HG02623 (cell line): ENCODE data around the gene SPTBN4.
A peak's percentile ranks its signal among the peaks of the same experiment; 100 is the strongest.
"Not testable (repeated sequence)": the region's sequence is repeated elsewhere in the genome, so short reads cannot be mapped to it uniquely, and the experiment has no call there.

Source experiments
- ATAC-seq: cut with Tn5 transposase; IDR thresholded peaks from one replicate; pipeline ENCODE4 v1.9.1; 2021; ENCODE audit warnings: moderate library complexity; ENCODE audit not compliant: unreplicated experiment

The SPTBN4 gene

DNA sequence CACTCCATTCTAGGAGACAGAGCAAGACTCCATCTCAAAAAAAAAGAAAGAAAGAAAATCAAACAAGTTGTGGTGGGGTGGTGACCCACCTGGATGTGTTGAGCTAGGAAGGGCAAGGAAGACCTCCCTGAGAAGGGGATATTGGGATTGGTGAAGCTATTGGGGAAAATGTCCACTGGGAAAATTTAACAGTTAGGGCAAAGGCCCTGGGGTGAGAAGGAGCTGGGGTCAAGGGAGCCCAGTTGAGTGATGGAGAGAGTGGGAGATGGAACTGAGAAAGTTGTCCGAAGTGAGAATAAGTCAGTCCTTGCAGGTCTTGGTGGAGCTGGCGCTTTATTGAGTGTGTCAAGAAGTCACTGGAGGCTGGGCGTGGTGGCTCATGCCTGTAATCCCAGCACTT, 28.5 kb upstream of the SPTBN4 start:
- no peak for ATAC-seq

DNA sequence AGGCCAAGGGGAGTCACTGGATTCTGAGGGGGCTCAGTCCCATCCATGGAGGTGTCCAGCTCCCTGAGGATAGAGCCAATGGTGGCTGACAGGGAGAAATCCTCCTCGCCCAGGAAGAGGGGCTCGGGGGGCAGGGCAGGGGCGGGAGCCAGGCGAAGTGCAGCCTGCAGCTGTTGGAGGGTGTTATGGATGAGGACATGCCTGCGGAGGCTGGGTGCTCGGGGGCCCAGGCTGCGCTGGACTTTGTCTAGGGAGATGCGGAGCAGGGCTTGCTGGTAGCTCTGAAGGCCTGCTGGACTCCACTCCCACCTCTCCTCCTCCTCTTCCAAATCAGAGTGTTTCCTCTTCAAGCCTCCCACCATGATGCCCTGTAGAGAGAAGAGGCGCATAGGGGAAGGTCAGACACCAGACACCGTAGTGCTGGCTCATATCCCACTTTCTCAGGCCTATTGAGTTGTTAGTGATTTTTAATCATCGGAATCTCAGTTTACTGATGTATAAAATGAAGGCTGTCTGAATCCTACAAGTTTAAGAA, 25.0 kb upstream of the SPTBN4 start:
- ATAC-seq = no peak

DNA sequence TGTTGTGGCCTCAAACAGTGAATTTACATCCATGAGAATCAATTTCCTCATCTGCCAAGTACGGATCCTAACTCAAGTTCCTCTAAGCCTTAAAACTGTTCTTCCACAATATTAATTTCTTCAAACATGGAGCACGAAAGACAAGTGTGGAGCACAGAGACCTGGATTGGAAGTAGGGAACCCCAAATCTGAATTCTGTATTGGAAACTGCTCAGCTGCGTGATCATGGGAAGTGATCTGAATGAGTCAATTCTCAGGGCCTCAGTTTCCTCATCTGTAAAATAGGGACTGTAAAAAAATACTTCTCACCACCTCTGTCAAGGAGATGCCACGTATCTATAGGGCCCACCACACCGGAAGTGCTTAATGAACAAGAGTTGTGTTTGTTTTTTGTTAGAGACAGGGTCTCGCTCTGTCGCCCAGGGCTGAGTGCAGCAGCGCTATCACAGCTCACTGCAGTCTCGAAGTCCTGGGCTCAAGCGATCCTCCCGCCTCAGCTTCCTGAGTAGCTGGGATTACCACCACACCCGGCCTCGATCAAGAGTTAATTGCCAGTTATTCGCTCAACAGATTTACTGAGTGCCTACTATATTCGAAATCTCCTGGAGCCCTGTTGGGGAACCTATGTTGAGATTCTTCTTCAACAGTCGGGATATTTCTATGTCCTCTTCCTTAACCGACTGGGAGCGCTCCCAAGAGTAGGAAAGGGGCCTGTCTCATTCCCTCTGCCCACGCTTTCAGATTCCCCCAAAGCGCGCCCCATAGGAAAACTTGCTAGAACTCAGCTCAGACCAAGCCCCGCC, 24.3 kb upstream of the SPTBN4 start:
- ATAC-seq = no peak

DNA sequence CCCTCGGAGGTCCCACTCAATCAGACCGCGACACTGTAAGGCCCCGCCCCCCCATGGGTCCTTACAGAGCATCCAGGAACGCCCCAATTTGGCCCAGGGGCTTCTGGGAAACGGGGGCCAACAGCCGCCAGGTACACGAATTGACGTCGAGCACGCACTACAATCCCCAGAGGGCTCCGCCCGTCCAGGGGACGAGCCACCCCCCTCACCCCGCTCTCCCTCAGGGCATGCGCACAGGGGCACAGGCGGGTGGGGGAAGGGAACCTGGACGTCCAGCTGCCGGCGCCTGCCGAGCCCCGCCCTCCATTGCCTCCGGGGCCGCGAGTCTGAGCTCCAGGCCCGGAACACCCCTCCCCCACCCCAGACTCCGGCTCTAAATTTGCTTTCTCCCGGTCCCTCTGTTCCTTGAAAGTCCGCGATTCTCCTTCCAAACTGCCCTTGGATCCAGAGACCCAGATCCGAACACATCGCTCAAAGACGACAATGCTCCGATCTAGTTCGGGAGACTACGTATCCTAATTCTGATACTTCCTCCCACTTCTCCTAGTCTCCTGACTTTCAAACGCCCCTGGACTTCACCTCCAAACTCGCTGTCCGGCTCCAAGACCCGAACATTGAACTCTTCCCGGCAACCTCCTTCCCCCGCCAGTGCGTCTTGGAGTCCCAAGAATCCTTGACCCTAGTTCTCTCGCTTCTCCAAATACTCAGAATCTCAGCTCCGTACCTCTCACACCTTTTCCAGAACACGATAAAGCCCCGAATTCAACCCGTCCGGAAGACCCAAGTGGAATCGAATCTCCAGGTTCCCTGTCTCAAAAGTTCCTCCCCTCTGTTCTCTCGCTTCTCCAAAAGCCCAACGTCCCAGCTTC, 23.4 kb upstream of the SPTBN4 start:
- ATAC-seq = peak; percentile 59

DNA sequence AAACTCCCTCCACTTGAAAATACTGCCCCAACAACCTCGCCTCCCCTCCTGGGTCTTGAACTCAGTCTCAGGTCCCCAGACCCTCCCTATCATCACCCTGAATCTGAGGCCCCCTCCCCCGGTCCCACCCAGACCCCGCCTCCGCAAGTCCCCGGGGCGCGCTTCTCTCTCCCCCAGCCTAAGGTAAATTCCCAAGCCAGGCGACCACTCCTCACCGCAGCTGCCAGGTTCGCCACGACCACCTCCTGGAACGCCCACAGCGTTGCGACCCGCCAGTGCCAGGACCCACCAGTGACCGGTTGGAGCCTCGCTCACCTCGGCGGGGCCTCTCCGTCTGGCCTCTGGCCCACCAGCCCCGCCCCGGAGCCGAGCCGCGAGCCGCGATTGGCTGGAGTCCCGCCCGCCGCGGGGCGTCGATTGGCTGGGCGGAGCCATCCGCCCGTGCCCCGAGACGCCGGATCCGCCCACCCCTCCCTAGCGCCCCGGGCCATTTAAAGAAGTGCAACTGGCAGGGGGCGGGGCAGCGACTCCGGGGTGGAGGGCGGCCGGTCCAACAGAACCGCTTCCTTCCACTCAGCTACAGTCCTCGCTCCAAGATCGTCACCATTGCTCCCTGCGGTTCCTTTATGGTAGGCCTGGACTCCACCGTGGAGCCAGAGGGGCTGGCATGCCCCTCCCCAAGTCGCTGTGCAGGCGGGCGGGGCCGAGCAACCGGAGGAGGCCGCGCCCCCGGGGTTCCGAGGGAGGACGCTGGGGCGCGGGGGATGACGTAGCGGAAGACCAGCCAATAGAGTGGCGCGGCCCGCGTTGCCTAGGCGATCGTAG, 22.6 kb upstream of the SPTBN4 start, which contains the start of gene SERTAD3:
Gene SERTAD3 (minus strand): TSS at position 336 of the 825 bp plus-strand sequence. CDS start 2,255 bp downstream, outside the sequence.
- ATAC-seq = peak; percentile 61

DNA sequence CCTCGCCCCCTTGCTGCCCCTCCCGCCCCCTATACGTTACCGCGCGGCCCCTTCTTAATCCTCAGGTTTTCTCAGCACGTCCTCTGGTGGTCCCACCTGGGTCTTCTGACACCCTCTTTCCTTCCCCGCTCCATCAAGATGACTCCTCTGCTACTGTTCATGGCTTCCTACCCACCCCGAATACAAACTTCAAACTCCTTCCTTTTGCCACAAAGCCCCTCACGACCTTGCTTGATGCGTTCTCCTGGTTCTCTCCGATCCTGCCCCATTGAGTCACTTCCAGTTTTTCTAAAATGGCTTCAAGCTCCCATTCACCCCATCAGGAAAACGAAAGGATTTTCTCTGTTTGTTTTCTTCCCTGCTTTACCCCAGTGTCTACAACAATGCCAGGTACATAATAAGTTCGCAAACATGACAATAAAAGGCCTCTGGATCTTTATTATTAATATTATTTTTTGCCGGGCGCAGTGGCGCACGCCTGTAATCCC, 21.9 kb upstream of the SPTBN4 start:
- no peak for ATAC-seq

DNA sequence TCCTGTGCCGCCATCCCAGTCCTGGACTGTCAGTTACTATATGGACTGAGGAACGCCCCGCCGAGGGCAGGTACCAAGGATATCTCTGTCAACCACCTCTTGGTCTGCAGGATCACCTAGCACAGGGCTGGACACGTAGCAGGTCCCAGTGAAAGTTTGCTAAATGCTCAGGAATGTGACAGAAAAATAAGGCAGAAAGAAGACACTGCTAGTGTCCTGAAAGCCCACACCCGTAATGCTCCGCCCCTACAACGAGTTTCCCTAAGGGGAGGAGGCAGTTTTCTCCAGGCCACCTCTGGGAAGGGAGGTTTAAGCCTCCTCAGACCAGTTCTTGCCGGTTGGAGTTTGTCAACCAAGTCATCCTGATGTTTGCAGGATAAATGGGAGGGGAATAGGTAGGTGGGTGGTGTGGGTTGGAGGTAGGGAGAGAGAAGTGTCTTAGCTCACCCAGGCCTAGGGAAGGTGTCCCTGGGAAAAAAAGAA, 21.0 kb upstream of the SPTBN4 start:
- no peak for ATAC-seq

DNA sequence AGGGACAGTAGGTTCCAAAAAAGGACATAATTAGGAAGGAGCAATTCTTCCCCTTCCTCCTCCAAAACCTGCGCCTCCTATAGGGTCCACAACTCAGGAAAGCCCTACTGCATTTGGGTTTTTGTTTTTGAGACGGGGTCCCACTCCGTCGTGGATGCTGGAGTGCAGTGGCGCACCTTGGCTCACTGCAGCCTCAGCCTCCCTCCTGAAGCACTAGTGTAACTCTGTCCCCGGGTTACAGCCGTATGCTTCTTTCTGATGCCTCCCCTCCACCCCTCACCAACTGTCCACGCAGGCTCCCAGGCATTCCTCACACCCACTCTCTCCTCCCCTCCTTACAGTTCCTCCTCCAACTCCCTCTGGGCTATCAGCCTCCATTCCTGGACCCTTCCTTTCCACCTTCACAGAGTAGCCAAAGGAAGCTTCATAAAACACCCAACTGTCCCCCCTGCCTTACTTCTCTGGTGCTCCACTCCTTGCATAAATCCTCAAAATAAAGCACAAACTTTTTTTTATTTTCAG, 20.5 kb upstream of the SPTBN4 start:
- no peak for ATAC-seq

DNA sequence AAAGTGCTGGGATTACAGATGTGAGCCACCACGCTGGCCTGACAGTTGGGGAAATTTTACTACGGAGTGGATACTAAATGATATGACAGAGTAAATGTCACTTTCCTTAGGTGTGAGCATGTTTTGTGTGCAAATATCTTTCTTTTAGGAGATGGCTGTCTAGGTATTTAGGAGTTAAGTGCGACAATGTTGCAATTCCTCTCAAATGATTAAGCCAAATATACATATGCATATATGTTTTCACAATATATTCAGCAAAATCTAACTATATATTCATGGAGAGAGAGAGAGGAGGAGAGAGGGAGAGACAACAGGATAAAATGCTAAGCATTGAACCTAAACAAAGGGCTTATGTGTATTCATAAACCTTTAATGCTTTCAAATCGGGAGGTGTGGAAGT, 17.3 kb upstream of the SPTBN4 start:
- no peak for ATAC-seq

DNA sequence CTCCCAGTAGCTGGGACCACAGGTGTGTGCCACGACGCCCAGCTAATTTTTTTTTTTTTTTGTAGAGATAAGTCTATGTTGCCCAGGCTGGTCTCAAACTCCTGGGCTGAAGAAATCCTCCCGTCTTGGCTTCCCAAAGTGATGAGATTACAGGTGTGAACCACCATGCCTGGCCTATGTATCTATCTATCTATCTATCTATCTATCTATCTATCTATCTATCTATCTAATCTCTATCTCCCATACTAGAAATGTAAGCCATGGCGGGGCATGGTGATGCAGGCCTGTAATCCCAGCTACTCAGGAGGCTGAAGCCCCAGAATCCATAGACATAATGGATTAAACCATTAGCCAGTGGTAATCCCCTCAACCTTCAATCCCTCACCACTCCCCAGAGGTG, 16.1 kb upstream of the SPTBN4 start:
- ATAC-seq = no peak

DNA sequence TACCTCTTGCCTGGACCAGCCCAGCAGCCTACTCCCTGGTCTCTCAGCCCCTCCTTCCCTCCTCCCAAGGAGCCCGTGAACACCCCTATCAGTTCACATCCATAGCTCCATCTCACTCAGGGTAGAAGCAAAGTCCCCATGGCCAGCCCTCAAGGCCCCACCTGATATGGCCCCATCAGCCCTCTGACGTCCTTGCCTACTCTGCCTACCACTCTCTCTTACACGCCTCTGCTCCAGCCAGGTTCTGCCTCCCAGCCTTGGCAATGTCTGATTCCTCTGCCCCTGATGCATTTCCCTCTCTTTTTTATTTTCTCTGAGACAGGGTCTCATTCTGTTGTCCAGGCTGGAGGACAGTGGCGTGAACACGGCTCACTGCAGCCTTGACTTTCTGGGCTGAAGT, 14.8 kb upstream of the SPTBN4 start:
- ATAC-seq = no peak

DNA sequence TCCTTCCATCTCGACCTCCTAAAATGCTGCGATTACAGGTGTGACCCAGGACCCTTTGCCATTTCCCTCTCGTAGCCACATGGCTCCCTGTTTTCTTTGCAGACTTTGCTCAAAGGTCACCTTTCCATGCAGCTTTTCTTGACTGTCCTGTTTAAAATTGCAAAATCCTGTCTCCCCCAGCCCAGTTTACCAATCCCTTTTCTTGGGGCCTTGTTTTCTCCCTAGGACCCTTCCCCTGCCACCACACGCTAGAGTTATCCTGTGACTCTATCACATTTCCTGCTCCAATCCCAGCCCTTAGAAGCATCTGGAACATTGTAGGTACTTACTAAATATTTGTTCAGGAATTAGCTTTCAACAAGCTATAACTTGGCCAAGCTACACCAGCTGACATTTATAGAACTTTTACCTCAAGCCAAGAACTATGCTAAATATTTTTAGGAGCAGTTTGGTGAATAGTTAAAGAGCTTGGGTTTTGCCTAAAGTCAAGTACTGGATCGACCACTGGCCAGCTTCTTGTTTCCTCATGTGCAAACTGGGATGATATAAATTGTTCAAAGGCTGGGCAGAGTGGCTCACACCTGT, 13.6 kb upstream of the SPTBN4 start:
- no peak for ATAC-seq

DNA sequence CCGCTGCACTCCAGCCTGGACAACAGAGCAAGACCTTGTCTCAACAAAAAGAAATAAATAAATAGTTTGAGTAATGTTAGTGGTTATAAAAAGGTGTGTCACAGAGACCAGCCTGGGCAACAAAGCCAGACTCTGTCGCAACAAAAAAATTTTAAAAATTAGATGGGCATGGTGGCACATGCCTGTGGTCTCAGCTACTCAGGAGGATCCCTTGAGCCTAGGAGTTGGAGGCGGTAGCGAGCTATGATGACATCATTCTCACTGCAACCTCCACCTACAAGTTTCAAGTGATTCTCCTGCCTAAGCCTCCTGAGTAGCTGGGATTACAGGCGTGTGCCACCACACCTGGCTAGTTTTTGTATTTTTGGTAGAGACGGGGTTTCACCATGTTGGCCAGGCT, 12.9 kb upstream of the SPTBN4 start:
- ATAC-seq = not testable (repeated sequence)

DNA sequence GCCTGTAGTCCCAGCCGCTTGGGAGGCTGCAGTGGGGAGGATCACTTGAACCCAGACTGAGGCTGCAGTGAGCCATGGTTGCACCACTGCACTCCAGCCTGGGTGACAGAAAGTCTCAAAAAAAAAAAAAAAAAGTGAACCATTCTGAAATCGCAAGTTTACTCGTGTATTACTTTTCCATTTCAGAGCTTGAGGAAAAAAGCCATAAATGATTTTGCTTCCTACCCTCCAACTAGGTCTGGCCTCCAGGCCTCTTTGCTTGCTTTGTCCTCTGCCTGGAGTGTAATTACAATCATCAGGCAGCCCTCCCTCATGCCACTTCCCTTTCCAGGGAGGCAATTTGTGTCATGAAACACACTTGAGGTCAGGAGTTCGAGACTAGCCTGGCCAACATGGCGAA, 9.8 kb upstream of the SPTBN4 start:
- ATAC-seq = no peak

DNA sequence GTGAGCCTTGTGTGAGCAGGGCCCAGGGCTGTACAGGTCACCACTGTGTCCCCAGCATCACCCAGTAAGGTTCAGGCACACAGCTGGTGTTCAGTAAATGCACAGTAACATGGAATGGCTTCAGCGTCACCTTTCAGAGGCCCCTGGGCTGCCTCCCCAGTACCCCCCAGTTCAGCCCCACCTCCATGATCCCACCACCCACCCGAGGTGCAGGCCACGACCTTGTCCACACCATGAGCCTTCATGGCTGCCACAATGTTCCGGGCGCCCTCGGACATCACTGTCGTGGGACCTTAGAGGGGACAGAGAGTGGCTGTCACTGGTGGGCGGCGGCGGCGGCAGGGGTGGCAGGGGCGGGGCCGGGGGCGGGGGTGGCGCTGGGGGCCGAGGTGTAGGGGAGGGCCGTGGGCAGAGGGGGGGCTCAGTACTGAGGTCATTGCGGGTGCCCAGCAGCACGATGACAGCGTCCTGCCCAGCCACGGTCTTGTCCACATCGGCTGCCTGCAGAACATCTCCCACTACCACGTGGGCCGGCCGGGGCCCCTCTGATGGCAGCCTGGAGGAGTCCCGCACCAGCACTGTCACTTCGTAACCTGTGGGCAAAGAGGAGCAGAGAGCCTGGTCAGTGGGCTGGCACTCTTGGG, 8.7 kb upstream of the SPTBN4 start:
- ATAC-seq = no peak

DNA sequence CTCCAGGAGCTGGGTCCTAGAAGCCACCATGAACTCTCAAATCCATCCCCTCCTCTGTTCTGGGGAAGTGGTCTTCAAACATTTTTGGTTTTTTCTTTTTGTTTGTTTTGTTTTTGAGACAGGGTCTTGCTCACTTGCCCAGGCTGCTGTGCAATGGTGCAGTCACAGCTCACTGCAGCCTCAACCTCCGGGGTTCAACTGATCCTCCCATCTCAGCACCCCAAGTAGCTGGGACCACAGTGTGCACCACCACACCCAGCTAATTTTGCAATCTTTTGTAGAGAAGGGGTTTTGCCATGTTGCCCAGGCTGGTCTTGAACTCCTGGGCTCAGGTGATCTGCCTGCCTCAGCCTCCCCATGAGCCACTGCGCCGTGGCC, 8.2 kb upstream of the SPTBN4 start:
- ATAC-seq = no peak

DNA sequence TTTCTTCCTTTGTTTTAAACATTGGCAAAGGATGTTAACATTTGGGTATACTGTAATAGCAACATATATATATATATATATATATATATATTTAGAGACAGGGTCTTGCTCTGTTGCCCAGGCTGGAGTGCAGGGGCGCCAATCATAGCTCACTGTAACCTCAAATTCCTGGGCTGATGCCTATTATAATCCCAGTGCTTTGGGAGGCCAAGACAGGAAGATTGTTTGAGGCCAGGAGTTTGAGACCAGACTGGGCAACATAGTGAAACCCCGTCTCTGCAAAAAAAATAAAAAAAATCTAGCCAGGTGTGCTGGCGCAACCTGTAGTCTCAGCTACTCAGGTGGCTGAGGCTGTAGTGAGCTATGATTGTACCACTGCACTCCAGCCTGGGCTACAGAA, 6.6 kb upstream of the SPTBN4 start:
- ATAC-seq = no peak

DNA sequence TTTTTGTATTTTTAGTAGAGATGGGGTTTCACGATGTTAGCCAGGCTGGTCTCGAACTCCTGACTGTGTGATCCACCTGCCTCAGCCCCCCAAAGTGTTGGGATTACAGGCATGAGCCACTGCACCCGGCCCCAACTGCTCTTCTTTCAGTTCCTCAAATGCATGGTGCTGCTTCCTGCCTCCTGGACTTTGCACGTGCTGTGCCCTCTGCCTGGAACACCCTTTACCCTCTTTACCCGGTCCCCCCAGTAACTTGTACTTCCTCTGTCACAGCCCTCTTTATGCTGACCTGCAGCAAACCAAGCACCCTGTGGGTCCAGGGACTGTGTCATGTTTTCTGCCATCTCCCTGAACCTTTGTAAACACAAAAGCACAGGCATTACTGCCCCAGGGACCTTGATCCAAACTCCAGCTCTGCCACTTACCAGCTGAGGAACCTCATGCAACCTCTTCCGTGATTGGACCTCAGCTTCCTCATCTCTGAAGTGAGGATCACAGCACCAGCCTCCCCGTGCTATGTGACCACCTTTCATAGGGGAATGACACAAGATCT, 5.1 kb upstream of the SPTBN4 start:
- ATAC-seq = no peak

DNA sequence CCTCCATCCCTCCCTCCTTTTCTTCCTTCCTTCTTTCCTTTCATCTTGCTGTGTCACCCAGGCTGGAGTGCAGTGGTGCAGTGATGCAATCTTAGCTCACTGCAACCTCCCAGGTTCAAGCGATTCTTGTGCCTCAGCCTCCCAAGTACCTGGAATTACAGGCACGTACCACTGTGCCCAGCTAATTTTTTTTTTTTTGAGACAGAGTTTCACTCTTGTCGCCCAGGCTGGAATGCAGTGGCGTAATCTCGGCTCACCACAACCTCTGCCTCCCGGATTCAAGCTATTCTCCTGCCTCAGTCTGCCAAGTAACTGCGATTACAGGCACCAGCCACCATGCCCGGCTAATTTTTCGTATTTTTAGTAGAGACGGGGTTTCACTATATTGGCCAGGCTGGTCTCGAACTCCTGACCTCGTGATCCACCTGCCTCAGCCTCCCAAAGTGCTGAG, 3.2 kb upstream of the SPTBN4 start:
- not testable (repeated sequence) for ATAC-seq
